Adrenal gland (tissue), 12 donors: ENCODE measurements around the gene RSAD1. TPM values are rescaled to one million over a fixed set of nuclear protein-coding genes. Genes with fewer than 3 reads are reported as not detected.

Experiments
- DNase-seq, 7 donors: peaks; one replicate each; pipeline ENCODE4 v3.0.0-alpha.2; 2019 to 2020
- H3K27ac ChIP-seq, 5 donors: fragments of 200-600 bp; sonication (generic) in 4 of 5; 1 replicate in 3 of 5; 2 replicates in 2 of 5; pipeline versions ENCODE4 v1.5.1 to v1.8.0; 2016 to 2020; ENCODE audit warnings: mild to moderate bottlenecking in 1 of 5
- H3K27me3 ChIP-seq: fragments of 200-600 bp; 2 replicates; pipeline ENCODE4 v1.8.0; 2021
- H3K36me3 ChIP-seq, 2 donors: fragments of 200-600 bp; replicated peaks in 1 of 2; 1 replicate in 1 of 2; 2 replicates in 1 of 2; pipeline versions ENCODE4 v1.5.1 to v1.8.0; 2018 to 2022
- H3K4me1 ChIP-seq, 2 donors: fragments of 200-600 bp; replicated peaks in 1 of 2; 1 replicate in 1 of 2; 2 replicates in 1 of 2; pipeline versions ENCODE4 v1.5.1 to v1.8.0; 2018 to 2021
- H3K4me3 ChIP-seq, 4 donors: fragments of 200-600 bp; sonication (generic) in 3 of 4; one replicate each; pipeline ENCODE4 v1.5.1; 2016 to 2018
- H3K9me3 ChIP-seq, 3 donors: fragments of 200-600 bp; sonication (generic) in 1 of 3; replicated peaks in 1 of 3; 1 replicate in 2 of 3; 2 replicates in 1 of 3; pipeline versions ENCODE4 v1.5.1 to v1.8.0; 2016 to 2021
- CTCF ChIP-seq, 6 experiments: fragments of 450-650 bp in 4 of 6; fragments of 200-600 bp in 2 of 6; sonication (generic) in 1 of 6; IDR thresholded peaks; 1 replicate in 5 of 6; 2 replicates in 1 of 6; pipeline versions ENCODE4 v1.5.1 to v1.8.0; 2016 to 2021; ENCODE audit warnings: antibody characterized with exemption in 6 of 6, mild to moderate bottlenecking in 2 of 6, moderate library complexity in 1 of 6
- POLR2A ChIP-seq, 2 donors: fragments of 450-650 bp; IDR thresholded peaks; one replicate each; pipeline ENCODE4 v1.6.1; 2017; ENCODE audit warnings: antibody characterized with exemption in 2 of 2, mild to moderate bottlenecking in 2 of 2, moderate library complexity in 1 of 2
- WGBS, 4 donors: extraction: QIAGEN DNeasy Blood & Tissue Kit in 2 of 4; methylation state at CpG; one replicate each; pipeline versions ENCODE4 v1.1.5 to v1.1.7; 2013 to 2017; 5-methylcytosine and 5-hydroxymethylcytosine counted together
- intact Hi-C, 2 donors: fragments of 100-400 bp; cut with DNase I; formaldehyde crosslinking; loops; one replicate each; pipeline versions ENCODE4 v1.14.1 to v1.15.0; 2022 to 2023
- polyA plus RNA-seq, 3 donors: library from polyadenylated mRNA; stranded (reverse); fragments of 200-250 nt in 2 of 3; fragments of 350-450 nt in 1 of 3; fragmentation: Illumina TruSeq in 1 of 3; extraction: RNeasy Lipid Tissue Mini Kit (QIAGEN cat#74804) in 1 of 3; gene quantifications; one replicate each; pipeline ENCODE4 v1.2.3, GENCODE V29; 2013 to 2014
- total RNA-seq, 9 donors: library from RNA; depleted of rRNA in 4 of 9; stranded (reverse); fragments of >200 nt in 4 of 9; fragments of 120-200 nt in 1 of 9; fragmentation: NEBNext Ultra II Directional in 1 of 9; extraction: Animal tissue kit (Norgen Biotek cat#: 25700) in 1 of 9; gene quantifications; one replicate each; pipeline versions ENCODE4 v1.1.0 to v1.2.4, GENCODE V29; 2013 to 2023
- donor health status: healthy with polysubstance abuse.
- donor health status: Bipolar disorder and iron deficiency.
- donor health status: DM: yes; HTN: yes; CAD: no.
- donor health status: DM: no; HTN: no; CAD: no.
- donor health status: DM: no; HTN: no; CAD: no.
- donor health status: DM: yes; HTN: yes; CAD: no.

RSAD1 gene
- total and polyA plus RNA-seq, 12 donors, result 28.4 to 77.3 (median 51.8) TPM

GRCh38 chr17:50511058-50511457, 32.4 kb downstream of the RSAD1 start:
- Histone ChIP-seq H3K36me3 (no peaks in the 10 kb centered on the region), H3K9me3 (no peaks in the 10 kb centered on the region), H3K4me1 (peaks cover 45 to 49% of the 10 kb centered on the region in 2 donors), H3K4me3 (peak overlapping the region in 1 of 4 donors; percentile 12), H3K27ac (peak overlapping the region; percentile 81 to 88 (median 84)), H3K27me3 (no peaks in the 10 kb centered on the region)
- intact Hi-C loops, result no loop called here
- TF ChIP-seq CTCF (IDR thresholded peaks at IDR 0.05) (no peak), POLR2A (IDR thresholded peaks at IDR 0.05) (peak in 1 of 2 donors; percentile 47)
- 14 to 26% (median 24%) methylated on average over 3 of the region's 3 CpGs for WGBS, 4 donors
- peak in 6 of 7 donors; percentile 36 to 71 (median 50) for DNase-seq

GRCh38 chr17:50513495-50513894, 34.8 kb downstream of the RSAD1 start:
- Histone ChIP-seq H3K27me3 (no peaks in the 10 kb centered on the region), H3K9me3 (no peaks in the 10 kb centered on the region), H3K4me1 (peaks cover 39 to 43% of the 10 kb centered on the region in 2 donors), H3K36me3 (no peaks in the 10 kb centered on the region), H3K4me3 (no peak overlapping the region), H3K27ac (peak overlapping the region in 3 of 5 donors; percentile 22 to 52 (median 44))
- 30 to 44% (median 33%) methylated on average over 4 of the region's 4 CpGs for WGBS, 4 donors
- intact Hi-C loops, result no loop called here
- no peak for TF ChIP-seq CTCF (IDR thresholded peaks at IDR 0.05)
- TF ChIP-seq POLR2A (IDR thresholded peaks at IDR 0.05), result peak in 1 of 2 donors; percentile 7
- peak in 2 of 7 donors; percentile 28 to 36 for DNase-seq

- Histone ChIP-seq H3K36me3 (no peaks in the 10 kb centered on the region), H3K4me1 (peaks cover 38 to 43% of the 10 kb centered on the region in 2 donors), H3K4me3 (no peak overlapping the region), H3K9me3 (no peaks in the 10 kb centered on the region), H3K27ac (peak overlapping the region in 3 of 5 donors; percentile 22 to 52 (median 44)), H3K27me3 (no peaks in the 10 kb centered on the region)
- 37 to 54% (median 45%) methylated on average over 3 of the region's 3 CpGs for WGBS, 4 donors
- DNase-seq, result no peak
- intact Hi-C loops, result no loop called here
- TF ChIP-seq POLR2A (IDR thresholded peaks at IDR 0.05) (no peak), CTCF (IDR thresholded peaks at IDR 0.05) (no peak)
Observed at GRCh38 chr17:50514388-50514787, 35.7 kb downstream of the RSAD1 start.

- intact Hi-C loops, result no loop called here
- Histone ChIP-seq H3K36me3 (no peaks in the 10 kb centered on the region), H3K27ac (peak overlapping the region in 2 of 5 donors; percentile 7 to 52), H3K27me3 (no peaks in the 10 kb centered on the region), H3K4me3 (no peak overlapping the region), H3K9me3 (no peaks in the 10 kb centered on the region), H3K4me1 (peaks cover 38 to 43% of the 10 kb centered on the region in 2 donors)
- TF ChIP-seq CTCF (IDR thresholded peaks at IDR 0.05), result no peak
- TF ChIP-seq POLR2A (IDR thresholded peaks at IDR 0.05), result no peak
- DNase-seq, result peak; percentile 44 to 81 (median 77)
- 66 to 75% (median 75%) methylated on average over 6 of the region's 6 CpGs for WGBS, 4 donors
Observed at GRCh38 chr17:50514936-50515702, 36.5 kb downstream of the RSAD1 start.
